HepG2 (cell line): Measurements from ENCODE around the gene SREK1. TPM values are rescaled to one million over a fixed set of nuclear protein-coding genes. Genes with fewer than 3 reads are reported as not detected.

ENCODE experiments used
- ATAC-seq: fragments of 200-7000 bp; cut with Tn5 transposase; 3 replicates; pipeline ENCODE4 v1.9.1; 2020; ENCODE audit warnings: mild to moderate bottlenecking, moderate library complexity
- BruUV-seq: library from RNA; stranded (reverse); fragments of 400-500 nt; replicated peaks from 2 replicates; lab custom pipeline; 2021; lab: Mats Ljungman, UMichigan
- CTCF ChIA-PET: fragments of 300-600 bp; formaldehyde crosslinking; extraction: SDS; loops from one replicate; lab custom pipeline; 2021; ENCODE audit warnings: low total read pairs, inconsistent platforms, low intra/inter-chr PET ratio; lab: Yijun Ruan, JAX
- POLR2A ChIA-PET: fragments of 350-600 bp; sonication (Branson Sonifier 250); formaldehyde crosslinking; loops from one replicate; lab custom pipeline; 2020; ENCODE audit warnings: antibody characterized with exemption, inconsistent platforms; lab: Yijun Ruan, JAX
- DNase-seq: peaks from one replicate; pipeline ENCODE4 v3.0.0-alpha.2; 2015; ENCODE audit warnings: low spot score
- FAIRE-seq: peaks from 3 replicates; lab custom pipeline; 2011; peaks lifted over from hg19 to GRCh38; lab: Jason Lieb, UNC
- H2AFZ ChIP-seq: one replicate; pipeline ENCODE4 v1.6.1; 2011; ENCODE audit warnings: low read length, inconsistent platforms
- H3K27ac ChIP-seq: fragments of 300-600 bp; 3 replicates; pipeline ENCODE4 v1.8.0; 2011; ENCODE audit warnings: mixed run types, mild to moderate bottlenecking, mixed read lengths, low read length, inconsistent platforms; ENCODE audit not compliant: insufficient read depth; ENCODE audit errors: extremely low read length
- H3K27me3 ChIP-seq, 2 experiments: fragments of 200-600 bp in 1 of 2; 2 replicates in 1 of 2; 3 replicates in 1 of 2; pipeline versions ENCODE4 v1.6.0 to v1.8.0; 2011; ENCODE audit warnings: low read length in 2 of 2, mild to moderate bottlenecking in 2 of 2, moderate library complexity in 2 of 2, inconsistent platforms in 1 of 2; ENCODE audit not compliant: insufficient read depth in 2 of 2, control insufficient read depth in 1 of 2
- H3K36me3 ChIP-seq, 2 experiments: fragments of 200-600 bp in 1 of 2; replicated peaks in 1 of 2; 2 replicates in 1 of 2; 3 replicates in 1 of 2; pipeline versions ENCODE4 v1.5.1 to v1.8.0; 2011; ENCODE audit warnings: low read length in 2 of 2, inconsistent platforms in 1 of 2; ENCODE audit not compliant: insufficient read depth in 2 of 2, control insufficient read depth in 1 of 2
- H3K4me1 ChIP-seq: 2 replicates; pipeline ENCODE4 v1.5.1; 2012; ENCODE audit warnings: low read length, inconsistent platforms; ENCODE audit not compliant: insufficient read depth
- H3K4me2 ChIP-seq: 2 replicates; pipeline ENCODE4 v1.6.0; 2011; ENCODE audit warnings: low read depth, low read length, inconsistent platforms
- H3K4me3 ChIP-seq, 3 experiments: fragments of 200-600 bp in 1 of 3; sonication (generic), shearing (Covaris generic) in 1 of 3; replicated peaks in 1 of 3; 2 replicates each; pipeline ENCODE4 v1.5.1; 2011 to 2016; ENCODE audit warnings: low read length in 3 of 3, inconsistent platforms in 2 of 3, low read depth in 2 of 3, mild to moderate bottlenecking in 2 of 3, control low read depth in 1 of 3, mixed read lengths in 1 of 3; ENCODE audit not compliant: insufficient read depth in 1 of 3
- H3K79me2 ChIP-seq: one replicate; pipeline ENCODE4 v1.6.1; 2011; ENCODE audit warnings: low read length, inconsistent platforms; ENCODE audit not compliant: insufficient read depth
- H3K9ac ChIP-seq: 2 replicates; pipeline ENCODE4 v1.6.0; 2011; ENCODE audit warnings: mild to moderate bottlenecking, low read depth, low read length, inconsistent platforms; ENCODE audit not compliant: insufficient read depth
- H3K9me3 ChIP-seq: 2 replicates; pipeline ENCODE4 v1.5.1; 2012; ENCODE audit warnings: mild to moderate bottlenecking, low read length
- H4K20me1 ChIP-seq: 2 replicates; pipeline ENCODE4 v1.6.0; 2011; ENCODE audit warnings: inconsistent platforms, mild to moderate bottlenecking, low read length, moderate library complexity; ENCODE audit not compliant: insufficient read depth
- CSRNP1 ChIP-seq: sonication (generic); formaldehyde crosslinking; IDR thresholded peaks from 2 replicates; pipeline ENCODE4 v1.8.1; 2023; ENCODE audit warnings: mild to moderate bottlenecking, missing genetic modification reagents
- KAT7 ChIP-seq: IDR thresholded peaks from 2 replicates; pipeline ENCODE4 v1.6.1; 2018; ENCODE audit warnings: borderline replicate concordance, missing compliant biosample characterization
- NR1H2 ChIP-seq: sonication (generic); formaldehyde crosslinking; IDR thresholded peaks from 2 replicates; pipeline ENCODE4 v1.8.1; 2022; ENCODE audit warnings: low read depth, missing genetic modification reagents, borderline replicate concordance
- ZFAT ChIP-seq: sonication (generic); formaldehyde crosslinking; conservative IDR thresholded peaks from 2 replicates; pipeline ENCODE4 v1.8.1; 2023; ENCODE audit warnings: missing genetic modification reagents, inconsistent platforms
- WGBS: methylation state at CpG from one replicate; pipeline ENCODE4 v1.1.6; 2017; ENCODE audit warnings: low lambda C conversion rate; 5-methylcytosine and 5-hydroxymethylcytosine counted together
- in situ Hi-C: cut with HindIII; loops from 2 replicates; pipeline ENCODE4 v1.10.0; 2017; ENCODE audit warnings: low pct_unique_long_range_greater_than_20kb; ENCODE audit not compliant: extremely low pct_ligation_motif_present
- intact Hi-C: fragments of 100-400 bp; cut with micrococcal nuclease; formaldehyde crosslinking; loops from one replicate; pipeline ENCODE4 v1.10.0; 2022; ENCODE audit not compliant: unreplicated experiment
- polyA plus RNA-seq, 8 experiments: library from polyadenylated mRNA; depleted of rRNA in 3 of 8; stranded (reverse) in 7 of 8; unstranded in 1 of 8; fragments of >200 nt; fragmentation: Illumina TruSeq in 4 of 8; extraction: Trizol in 4 of 8; gene quantifications; 2 replicates each; pipeline versions ENCODE4 v1.2.1 to v1.2.3, GENCODE V29; 2011 to 2016; ENCODE audit warnings: low read depth in 4 of 8, missing spikeins in 1 of 8, mixed read lengths in 1 of 8; ENCODE audit not compliant: insufficient read depth in 1 of 8
- total RNA-seq, 5 experiments: library from RNA; depleted of rRNA; stranded (reverse); fragments of >200 nt; fragmentation: Illumina TruSeq; extraction: Trizol; gene quantifications; 2 replicates each; pipeline ENCODE4 v1.2.3, GENCODE V29; 2016; ENCODE audit warnings: low read depth in 1 of 5
- TF ChIP-seq, protein P1 (sequence below): sonication (generic); formaldehyde crosslinking; IDR thresholded peaks from 2 replicates; pipeline ENCODE4 v1.5.1; 2020; ENCODE audit warnings: mild to moderate bottlenecking, missing genetic modification reagents, moderate library complexity
- TF ChIP-seq, protein P2 (sequence below): sonication (generic); formaldehyde crosslinking; IDR thresholded peaks from 2 replicates; pipeline ENCODE4 v1.4.0; 2020; ENCODE audit warnings: missing genetic modification reagents

The SREK1 gene
- total and polyA plus RNA-seq, 2 of the 13 experiments (the other 11 are each of a cell fraction or from before 2014, with no cell fraction given) = 60.6 to 90.9 TPM

GRCh38 chr5:66130493-66130892, 13.6 kb upstream of the SREK1 start (continued):
- TF ChIP-seq, protein P1, sequence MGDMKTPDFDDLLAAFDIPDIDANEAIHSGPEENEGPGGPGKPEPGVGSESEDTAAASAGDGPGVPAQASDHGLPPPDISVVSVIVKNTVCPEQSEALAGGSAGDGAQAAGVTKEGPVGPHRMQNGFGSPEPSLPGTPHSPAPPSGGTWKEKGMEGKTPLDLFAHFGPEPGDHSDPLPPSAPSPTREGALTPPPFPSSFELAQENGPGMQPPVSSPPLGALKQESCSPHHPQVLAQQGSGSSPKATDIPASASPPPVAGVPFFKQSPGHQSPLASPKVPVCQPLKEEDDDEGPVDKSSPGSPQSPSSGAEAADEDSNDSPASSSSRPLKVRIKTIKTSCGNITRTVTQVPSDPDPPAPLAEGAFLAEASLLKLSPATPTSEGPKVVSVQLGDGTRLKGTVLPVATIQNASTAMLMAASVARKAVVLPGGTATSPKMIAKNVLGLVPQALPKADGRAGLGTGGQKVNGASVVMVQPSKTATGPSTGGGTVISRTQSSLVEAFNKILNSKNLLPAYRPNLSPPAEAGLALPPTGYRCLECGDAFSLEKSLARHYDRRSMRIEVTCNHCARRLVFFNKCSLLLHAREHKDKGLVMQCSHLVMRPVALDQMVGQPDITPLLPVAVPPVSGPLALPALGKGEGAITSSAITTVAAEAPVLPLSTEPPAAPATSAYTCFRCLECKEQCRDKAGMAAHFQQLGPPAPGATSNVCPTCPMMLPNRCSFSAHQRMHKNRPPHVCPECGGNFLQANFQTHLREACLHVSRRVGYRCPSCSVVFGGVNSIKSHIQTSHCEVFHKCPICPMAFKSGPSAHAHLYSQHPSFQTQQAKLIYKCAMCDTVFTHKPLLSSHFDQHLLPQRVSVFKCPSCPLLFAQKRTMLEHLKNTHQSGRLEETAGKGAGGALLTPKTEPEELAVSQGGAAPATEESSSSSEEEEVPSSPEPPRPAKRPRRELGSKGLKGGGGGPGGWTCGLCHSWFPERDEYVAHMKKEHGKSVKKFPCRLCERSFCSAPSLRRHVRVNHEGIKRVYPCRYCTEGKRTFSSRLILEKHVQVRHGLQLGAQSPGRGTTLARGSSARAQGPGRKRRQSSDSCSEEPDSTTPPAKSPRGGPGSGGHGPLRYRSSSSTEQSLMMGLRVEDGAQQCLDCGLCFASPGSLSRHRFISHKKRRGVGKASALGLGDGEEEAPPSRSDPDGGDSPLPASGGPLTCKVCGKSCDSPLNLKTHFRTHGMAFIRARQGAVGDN = no peak
- no peak for TF ChIP-seq NR1H2 (CRISPR knock-in tag)
- TF ChIP-seq ZFAT (CRISPR knock-in tag) = no peak
- TF ChIP-seq, protein P2, sequence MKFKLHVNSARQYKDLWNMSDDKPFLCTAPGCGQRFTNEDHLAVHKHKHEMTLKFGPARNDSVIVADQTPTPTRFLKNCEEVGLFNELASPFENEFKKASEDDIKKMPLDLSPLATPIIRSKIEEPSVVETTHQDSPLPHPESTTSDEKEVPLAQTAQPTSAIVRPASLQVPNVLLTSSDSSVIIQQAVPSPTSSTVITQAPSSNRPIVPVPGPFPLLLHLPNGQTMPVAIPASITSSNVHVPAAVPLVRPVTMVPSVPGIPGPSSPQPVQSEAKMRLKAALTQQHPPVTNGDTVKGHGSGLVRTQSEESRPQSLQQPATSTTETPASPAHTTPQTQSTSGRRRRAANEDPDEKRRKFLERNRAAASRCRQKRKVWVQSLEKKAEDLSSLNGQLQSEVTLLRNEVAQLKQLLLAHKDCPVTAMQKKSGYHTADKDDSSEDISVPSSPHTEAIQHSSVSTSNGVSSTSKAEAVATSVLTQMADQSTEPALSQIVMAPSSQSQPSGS (CRISPR knock-in tag) = no peak
- no peak for TF ChIP-seq KAT7

- WGBS = 75% methylated on average over 1 of the region's 1 CpG
- Histone ChIP-seq H3K9me3 (no peaks in the 10 kb centered on the region), H3K4me1 (no peaks in the 10 kb centered on the region), H3K4me3 (no peak overlapping the region), H3K79me2 (no peaks in the 10 kb centered on the region), H3K4me2 (no peak overlapping the region), H4K20me1 (no peaks in the 10 kb centered on the region), H3K27me3 (no peaks in the 10 kb centered on the region), H3K36me3 (no peaks in the 10 kb centered on the region), H3K27ac (no peak overlapping the region), H3K9ac (no peak overlapping the region), H2AFZ (no peak overlapping the region)
- intact Hi-C loops (no loop called here), in situ Hi-C loops (no loop called here)
- no peak for TF ChIP-seq CSRNP1
- ATAC-seq = no peak; the same call in 2 of the 3 replicates
- ChIA-PET POLR2A (no interaction called here), CTCF (no interaction called here)
- BruUV-seq = no TSS peak
- FAIRE-seq = no peak
- DNase-seq = no peak
Observed at GRCh38 chr5:66134407-66134861, 9.7 kb upstream of the SREK1 start.
